WI38 (cell line): ENCODE results near the gene KRT73.

ENCODE experiments used
- H3K4me3 ChIP-seq: 2 replicates; pipeline ENCODE4 v1.5.1; 2011; ENCODE audit warnings: low read depth, mild to moderate bottlenecking, control low read depth, low read length
- CTCF ChIP-seq: IDR thresholded peaks from 2 replicates; pipeline ENCODE4 v1.5.1; 2012; ENCODE audit warnings: low read depth, mild to moderate bottlenecking, control low read depth, low read length

The KRT73 gene

DNA sequence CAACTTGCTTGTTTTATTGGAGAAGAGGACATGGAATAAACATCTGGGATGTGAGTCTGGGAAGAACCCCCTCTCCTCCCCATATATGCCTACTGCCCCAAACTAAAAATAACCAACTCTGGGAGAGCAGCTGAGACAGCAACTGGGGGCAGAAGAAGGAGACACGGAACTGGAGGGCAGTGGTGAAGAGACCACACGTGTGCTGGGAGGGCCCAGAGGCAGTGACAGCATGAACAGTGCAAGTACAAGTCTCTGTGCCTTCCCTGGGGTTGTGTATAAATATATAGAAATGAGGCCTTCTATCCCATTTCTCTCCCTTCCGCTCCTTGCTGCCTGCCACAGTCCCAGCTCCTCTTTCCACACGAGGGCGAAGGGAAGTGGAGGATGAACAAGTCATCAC, 4.0 kb upstream of the KRT73 start:
- no peak for TF ChIP-seq CTCF
- no peak overlapping the region for H3K4me3 ChIP-seq

- no peak overlapping the region for H3K4me3 ChIP-seq
- no peak for TF ChIP-seq CTCF
These were observed 507 bp upstream of the KRT73 start for GRCh38 chr12:52618866-52619265.

- no peak for TF ChIP-seq CTCF
- no peak overlapping the region for H3K4me3 ChIP-seq
These were observed 965 bp downstream of the KRT73 start for GRCh38 chr12:52617403-52617785.

DNA sequence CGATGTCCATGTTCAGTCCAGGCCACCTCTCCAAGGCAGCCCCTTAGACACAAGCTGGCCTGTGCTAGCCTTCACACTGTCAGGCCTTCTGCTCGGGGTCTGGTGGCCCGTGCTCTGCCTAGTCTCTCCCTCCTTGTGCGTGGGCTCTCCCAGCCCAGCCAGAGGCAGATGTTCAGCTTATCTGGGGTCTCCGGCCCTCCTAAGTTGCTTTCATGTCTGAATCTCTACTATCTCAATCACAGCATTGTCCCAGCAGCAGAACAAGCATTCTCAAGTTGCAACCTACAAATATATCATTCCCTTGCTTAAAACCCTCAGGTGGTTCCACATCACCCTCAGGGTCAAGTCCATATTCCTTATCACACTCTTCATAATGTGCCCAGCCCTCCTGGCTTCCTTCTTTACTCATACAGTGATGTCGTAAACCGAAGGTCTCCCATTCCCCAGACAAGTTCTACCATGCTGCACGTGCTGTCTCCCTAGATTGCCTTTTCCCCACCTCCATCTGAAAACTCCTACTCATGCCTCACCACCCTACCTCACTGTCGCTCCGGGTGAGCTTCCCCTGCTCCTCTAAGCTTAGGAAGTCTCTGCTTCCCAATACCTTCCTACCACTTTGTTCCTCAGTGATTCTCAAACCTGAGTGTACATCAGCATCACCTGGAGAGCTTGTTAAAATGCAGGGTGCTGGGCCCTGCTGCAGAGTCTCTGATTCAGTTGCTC, 1.5 kb downstream of the KRT73 start:
- TF ChIP-seq CTCF = no peak
- no peak overlapping the region for H3K4me3 ChIP-seq

DNA sequence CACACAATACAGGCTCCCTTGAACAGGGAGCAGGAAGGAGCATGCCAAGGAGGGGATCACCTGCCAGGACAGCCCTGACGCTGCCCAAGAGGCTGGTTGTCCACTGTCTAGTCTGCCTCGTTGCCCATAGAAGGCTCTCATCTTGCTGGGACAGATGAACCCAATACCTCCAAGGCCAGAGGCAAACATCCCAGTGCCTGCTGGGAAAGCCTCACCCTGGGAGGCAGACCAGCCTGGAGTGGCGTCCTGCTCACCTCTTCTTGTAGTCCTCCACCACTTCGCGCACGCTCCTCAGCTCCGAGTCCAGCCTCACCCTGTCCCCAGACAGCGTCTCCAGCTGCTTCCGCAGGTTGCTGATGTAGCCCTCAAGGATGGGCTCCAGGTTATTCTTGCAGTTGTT, 2.4 kb downstream of the KRT73 start:
- no peak overlapping the region for H3K4me3 ChIP-seq
- TF ChIP-seq CTCF = no peak

GRCh38 chr12:52615208-52615868, 3.0 kb downstream of the KRT73 start:
- H3K4me3 ChIP-seq = no peak overlapping the region
- no peak for TF ChIP-seq CTCF

GRCh38 chr12:52614381-52615207, 3.8 kb downstream of the KRT73 start:
- no peak for TF ChIP-seq CTCF
- no peak overlapping the region for H3K4me3 ChIP-seq
